ENCODE results near the gene SCLY. TPM values are rescaled to one million over a fixed set of nuclear protein-coding genes. Genes with fewer than 3 reads are reported as not detected.

Gene SCLY
- total RNA-seq = 22.4 and 24.3 TPM in 2 replicates

DNA sequence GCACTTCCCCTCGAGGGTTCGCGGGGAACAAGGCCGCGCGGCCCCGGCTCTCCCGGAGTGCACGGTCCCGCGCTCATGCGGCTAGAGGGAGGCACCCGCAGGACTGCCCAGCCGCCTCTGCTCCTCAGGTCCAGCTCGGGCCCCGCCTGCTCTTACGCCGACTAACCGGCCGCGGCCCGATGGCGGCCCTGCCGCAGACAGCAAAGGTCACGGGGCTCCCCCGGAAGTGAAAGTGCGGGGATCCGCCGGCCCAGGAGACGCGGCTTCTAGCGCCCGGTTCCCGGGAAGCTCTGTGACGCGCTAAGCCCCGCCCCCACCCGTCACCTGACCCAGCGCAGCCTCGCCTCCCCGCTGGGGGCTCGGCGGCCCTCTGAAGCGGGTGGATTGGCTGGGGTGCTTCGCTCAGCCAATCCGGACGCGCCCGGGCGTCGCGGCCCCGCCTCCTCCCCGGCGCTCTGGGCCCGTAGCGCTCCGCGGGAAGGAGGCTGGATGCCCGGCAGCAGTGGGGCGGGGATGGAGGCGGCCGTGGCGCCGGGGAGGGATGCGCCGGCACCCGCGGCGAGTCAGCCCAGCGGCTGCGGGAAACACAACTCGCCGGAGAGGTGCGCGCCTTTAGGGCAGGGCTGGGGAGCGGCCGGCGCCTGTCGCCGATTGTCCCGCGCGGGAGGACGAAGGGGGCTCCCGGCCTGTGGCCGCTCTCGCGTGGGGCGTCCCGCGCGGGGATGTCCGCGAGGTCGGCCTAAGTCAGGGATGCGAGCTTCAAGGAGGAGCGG is at the start of gene SCLY:
Gene SCLY, plus strand, starts transcription at position 460 of the 773 bp plus-strand sequence. Its CDS starts 54 bp downstream, at position 514.

DNA sequence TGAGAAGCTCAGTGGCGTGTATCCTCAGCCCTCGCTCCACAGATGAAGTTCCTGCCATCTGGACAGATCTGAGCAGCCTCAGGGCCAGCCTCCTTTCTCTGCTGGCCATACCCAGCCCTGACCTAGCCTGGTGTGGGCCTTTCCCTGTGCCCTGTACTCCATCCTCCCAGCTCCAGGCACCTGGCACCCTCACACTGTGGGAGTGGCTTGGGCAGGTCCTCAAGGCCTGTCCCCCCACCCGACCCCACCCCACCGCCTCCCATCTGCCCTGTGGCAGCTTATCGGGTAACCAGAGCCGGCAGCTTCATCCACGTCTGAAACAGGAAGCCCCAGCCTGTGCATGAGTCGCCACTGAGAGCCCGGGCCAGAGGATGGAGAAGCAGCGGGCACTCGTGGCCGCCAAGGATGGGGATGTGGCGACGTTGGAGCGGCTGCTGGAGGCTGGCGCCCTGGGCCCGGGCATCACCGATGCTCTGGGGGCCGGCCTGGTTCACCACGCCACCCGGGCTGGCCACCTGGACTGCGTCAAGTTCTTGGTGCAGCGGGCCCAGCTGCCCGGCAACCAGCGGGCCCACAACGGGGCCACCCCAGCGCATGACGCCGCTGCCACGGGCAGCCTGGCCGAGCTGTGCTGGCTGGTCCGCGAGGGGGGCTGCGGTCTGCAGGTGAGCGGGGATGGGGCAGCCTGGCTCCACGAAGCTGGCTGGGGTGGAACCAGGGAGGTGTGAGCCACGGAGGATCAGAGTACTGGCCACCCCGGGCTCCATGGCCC is 39.4 kb downstream of the SCLY start, which contains the start of gene ESPNL:
Gene ESPNL, plus strand, starts transcription at position 292 of the 772 bp plus-strand sequence. Its CDS starts 80 bp downstream, at position 372.

DNA sequence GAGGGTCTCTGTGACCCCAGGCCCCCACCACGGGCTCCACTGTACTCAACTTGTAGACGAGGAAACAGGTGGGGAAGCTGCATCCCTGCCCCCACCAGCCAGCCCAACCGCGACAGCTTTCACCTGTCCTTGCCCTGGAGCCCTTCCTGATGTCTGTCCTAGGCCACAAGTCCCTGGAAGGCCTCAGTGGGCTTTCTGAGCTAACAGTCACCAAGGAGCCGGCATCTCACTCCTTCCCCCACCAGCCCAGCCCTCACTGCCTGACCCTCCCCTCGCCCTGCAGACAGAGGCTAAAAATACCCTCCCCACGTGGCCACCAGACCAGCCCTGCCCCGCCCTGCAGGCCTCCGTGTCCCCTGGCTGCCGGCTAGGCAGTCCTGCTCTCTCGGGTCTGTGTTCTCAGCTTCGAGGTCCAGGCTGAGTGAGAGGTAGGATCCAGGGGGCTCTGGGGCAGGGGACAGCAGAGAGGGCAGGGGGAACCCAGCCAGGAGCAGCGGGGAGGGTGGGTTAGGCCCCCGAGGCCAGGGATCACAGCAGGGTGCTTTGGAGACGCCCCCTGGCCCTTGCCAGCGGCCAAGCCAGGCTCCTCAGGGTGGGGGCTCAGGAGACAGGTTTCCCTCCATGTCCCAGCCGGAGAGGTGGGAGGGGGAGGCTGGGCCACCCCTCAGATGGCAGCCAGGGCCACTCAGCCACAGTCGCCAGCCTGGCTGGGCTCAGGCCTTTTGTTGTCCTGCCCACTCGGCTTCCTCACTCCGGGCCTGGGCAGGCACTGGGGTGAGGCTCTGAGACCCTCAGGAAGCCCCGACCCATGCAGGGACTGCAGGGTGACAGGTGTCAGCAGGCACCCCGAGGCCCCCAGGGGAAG is 77.8 kb downstream of the SCLY start, which contains the start of gene KLHL30:
Gene KLHL30, plus strand, starts transcription at position 338 of the 865 bp plus-strand sequence. CDS start 2,087 bp downstream, outside the sequence.

Other genes with a start within 250 kb of the SCLY start
- not detected in 2 replicates for gene RAMP1, start 201.4 kb upstream of the SCLY start, total RNA-seq
- gene UBE2F, start 94.0 kb upstream of the SCLY start, total RNA-seq = 42.4 and 54.9 TPM in 2 replicates
- 0.10 TPM in 1 of 2 replicates, not detected in the other for gene ESPNL, start 39.3 kb downstream of the SCLY start, total RNA-seq
- gene KLHL30, start 77.7 kb downstream of the SCLY start, total RNA-seq = not detected in 2 replicates
- 1.3 and 1.5 TPM in 2 replicates for gene ERFE, start 98.0 kb downstream of the SCLY start, total RNA-seq
- 17.8 and 25.6 TPM in 2 replicates for gene ILKAP, start 142.7 kb downstream of the SCLY start, total RNA-seq
- gene HES6, start 179.0 kb downstream of the SCLY start, total RNA-seq = 3.3 and 4.5 TPM in 2 replicates
- 1.3 and 1.8 TPM in 2 replicates for gene PER2, start 227.6 kb downstream of the SCLY start, total RNA-seq

All from mammary microvascular endothelial cell (primary cell).